ENCODE data around the gene UBXN10. TPM values are rescaled to one million over a fixed set of nuclear protein-coding genes. Genes with fewer than 3 reads are reported as not detected.

The UBXN10 gene
- total RNA-seq, 2 experiments from 2014 or later = 0.42 to 0.50 TPM

DNA sequence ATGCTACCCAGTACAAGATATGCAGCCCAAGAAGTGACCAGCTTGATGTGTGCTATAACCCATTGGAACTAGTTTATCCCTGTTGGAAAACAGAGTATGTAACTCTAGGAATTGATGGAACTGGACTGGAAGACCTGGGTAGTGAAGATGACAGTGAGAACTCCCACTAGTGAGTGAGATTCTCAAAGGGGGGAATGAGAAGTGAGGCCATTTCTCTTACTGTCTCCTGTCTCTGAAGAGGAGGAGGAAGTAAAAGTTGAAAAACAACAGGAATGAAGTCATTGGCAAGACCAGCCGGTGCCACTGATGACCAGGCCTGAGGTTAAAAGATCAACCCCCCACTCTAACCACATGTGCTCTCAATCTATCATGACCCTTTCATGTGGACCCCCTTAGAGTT lies 25.9 kb upstream of the UBXN10 start:
- no peaks in the 10 kb centered on the region for H3K36me3 ChIP-seq (ENCODE audit: insufficient read depth, low read length)
- ChIA-PET CTCF (ENCODE audit: unreplicated experiment) (no interaction called here), POLR2A (no interaction called here)
- no peaks in the 10 kb centered on the region for H3K9me2 ChIP-seq (ENCODE audit: insufficient read depth, low read length)
- intact Hi-C loops (cut with micrococcal nuclease; ENCODE audit: unreplicated experiment) = no loop called here
- no peak overlapping the region for H3K27ac ChIP-seq (ENCODE audit: low read depth, low read length, poor library complexity, severe bottlenecking)
- BruUV-seq (replicated peaks) = no TSS peak
- H3K79me2 ChIP-seq (ENCODE audit: insufficient read depth, low read depth, low read length) = no peaks in the 10 kb centered on the region
- H3K9me3 ChIP-seq (ENCODE audit: low read length) = peaks cover 13% of the 10 kb centered on the region; the same call in 1 of the 2 replicates
- H3K4me2 ChIP-seq (ENCODE audit: low read length) = no peak overlapping the region
- H4K20me1 ChIP-seq (ENCODE audit: insufficient read depth, low read length) = no peaks in the 10 kb centered on the region
- DNase-seq (ENCODE audit: low spot score) = peak; percentile 58
- H3K4me1 ChIP-seq (ENCODE audit: insufficient read depth, low read length, poor library complexity, severe bottlenecking) = no peaks in the 10 kb centered on the region
- TF ChIP-seq EZH2phosphoT487 (IDR thresholded peaks at IDR 0.05; ENCODE audit: borderline replicate concordance, low read depth, low read length) (no peak), CTCF (conservative IDR thresholded peaks at IDR 0.05; ENCODE audit: low read length) (no peak)
- no peak overlapping the region for H3K4me3 ChIP-seq (ENCODE audit: low read depth, low read length, poor library complexity, severe bottlenecking)
- H2AFZ ChIP-seq (ENCODE audit: low read length) = no peak overlapping the region

GRCh38 chr1:20164694-20165202 lies 21.1 kb upstream of the UBXN10 start:
- ChIA-PET CTCF (ENCODE audit: unreplicated experiment) (no interaction called here), POLR2A (interaction anchor here (1.0 to 1.4 kb wide), 2 partner anchors 15 to 16 kb away, joined by 3 read pairs; no protein-coding TSS in a partner anchor)
- DNase-seq (ENCODE audit: low spot score) = no peak
- Histone ChIP-seq H3K4me2 (ENCODE audit: low read length) (no peak overlapping the region), H3K4me3 (ENCODE audit: low read depth, low read length, poor library complexity, severe bottlenecking) (no peak overlapping the region), H3K79me2 (ENCODE audit: insufficient read depth, low read depth, low read length) (no peaks in the 10 kb centered on the region), H3K9me2 (ENCODE audit: insufficient read depth, low read length) (no peaks in the 10 kb centered on the region), H3K4me1 (ENCODE audit: insufficient read depth, low read length, poor library complexity, severe bottlenecking) (peaks cover 32% of the 10 kb centered on the region), H4K20me1 (ENCODE audit: insufficient read depth, low read length) (no peaks in the 10 kb centered on the region), H3K9me3 (ENCODE audit: low read length) (peaks cover 11% of the 10 kb centered on the region; the same call in 1 of the 2 replicates), H2AFZ (ENCODE audit: low read length) (no peak overlapping the region), H3K36me3 (ENCODE audit: insufficient read depth, low read length) (no peaks in the 10 kb centered on the region), H3K27ac (ENCODE audit: low read depth, low read length, poor library complexity, severe bottlenecking) (no peak overlapping the region)
- BruUV-seq (replicated peaks) = no TSS peak
- intact Hi-C loops (cut with micrococcal nuclease; ENCODE audit: unreplicated experiment) = loop anchor here (1.0 kb wide), 1 partner anchor 31 kb away; no protein-coding TSS in a partner anchor
- TF ChIP-seq CTCF (conservative IDR thresholded peaks at IDR 0.05; ENCODE audit: low read length) = no peak
- no peak for TF ChIP-seq EZH2phosphoT487 (IDR thresholded peaks at IDR 0.05; ENCODE audit: borderline replicate concordance, low read depth, low read length)

GRCh38 chr1:20165522-20165951 lies 20.4 kb upstream of the UBXN10 start:
- POLR2A ChIA-PET = interaction anchor here (1.0 kb wide), 1 partner anchor 15 kb away, joined by 3 read pairs; no protein-coding TSS in a partner anchor
- Histone ChIP-seq H3K9me3 (ENCODE audit: low read length) (peaks cover 5% of the 10 kb centered on the region; the same call in 1 of the 2 replicates), H4K20me1 (ENCODE audit: insufficient read depth, low read length) (no peaks in the 10 kb centered on the region), H3K27ac (ENCODE audit: low read depth, low read length, poor library complexity, severe bottlenecking) (no peak overlapping the region), H3K4me1 (ENCODE audit: insufficient read depth, low read length, poor library complexity, severe bottlenecking) (peaks cover 40% of the 10 kb centered on the region), H3K36me3 (ENCODE audit: insufficient read depth, low read length) (no peaks in the 10 kb centered on the region), H3K4me2 (ENCODE audit: low read length) (no peak overlapping the region), H3K79me2 (ENCODE audit: insufficient read depth, low read depth, low read length) (no peaks in the 10 kb centered on the region), H2AFZ (ENCODE audit: low read length) (no peak overlapping the region), H3K9me2 (ENCODE audit: insufficient read depth, low read length) (no peaks in the 10 kb centered on the region), H3K4me3 (ENCODE audit: low read depth, low read length, poor library complexity, severe bottlenecking) (no peak overlapping the region)
- TF ChIP-seq EZH2phosphoT487 (IDR thresholded peaks at IDR 0.05; ENCODE audit: borderline replicate concordance, low read depth, low read length) = no peak
- peak; percentile 85 for TF ChIP-seq CTCF (conservative IDR thresholded peaks at IDR 0.05; ENCODE audit: low read length)
- peak; percentile 66 for DNase-seq (ENCODE audit: low spot score)
- CTCF ChIA-PET (ENCODE audit: unreplicated experiment) = interaction anchor here (0.5 to 1.1 kb wide), 2 partner anchors 47 to 324 kb away, joined by 3 to 4 read pairs; no protein-coding TSS in a partner anchor
- BruUV-seq (replicated peaks) = no TSS peak
- intact Hi-C loops (cut with micrococcal nuclease; ENCODE audit: unreplicated experiment) = loop anchor here (1.0 kb wide), 1 partner anchor 30 kb away; no protein-coding TSS in a partner anchor
